ENCODE results near the gene PLEKHA7. TPM values are rescaled to one million over a fixed set of nuclear protein-coding genes. Genes with fewer than 3 reads are reported as not detected.

The PLEKHA7 gene
- total RNA-seq, 2 donors from 2014 or later, result 10.8 to 17.6 TPM

GRCh38 chr11:16999116-16999515 lies 15.1 kb downstream of the PLEKHA7 start:
- no peaks in the 10 kb centered on the region for H3K9me3 ChIP-seq
- no peaks in the 10 kb centered on the region for H3K4me1 ChIP-seq (ENCODE audit: control insufficient read depth in 1 of 2, low read depth in 2 of 2)
- no peaks in the 10 kb centered on the region for H3K36me3 ChIP-seq
- DNase-seq (ENCODE audit: low spot score) (no peak), ATAC-seq (ENCODE audit: insufficient number of reproducible peaks, low FRiP score, low read depth) (no peak)
- H3K4me3 ChIP-seq, result no peak overlapping the region
- H3K27ac ChIP-seq, result no peak overlapping the region
- no peak for TF ChIP-seq CTCF (IDR thresholded peaks at IDR 0.05)
- H3K27me3 ChIP-seq (replicated peaks; ENCODE audit: insufficient read depth), result no peaks in the 10 kb centered on the region

- ATAC-seq (ENCODE audit: insufficient number of reproducible peaks, low FRiP score, low read depth) (no peak), DNase-seq (ENCODE audit: low spot score) (no peak)
- H3K36me3 ChIP-seq, result no peaks in the 10 kb centered on the region
- no peak overlapping the region for H3K4me3 ChIP-seq
- H3K4me1 ChIP-seq (ENCODE audit: control insufficient read depth in 1 of 2, low read depth in 2 of 2), result no peaks in the 10 kb centered on the region
- no peak overlapping the region for H3K27ac ChIP-seq
- no peaks in the 10 kb centered on the region for H3K9me3 ChIP-seq
- no peaks in the 10 kb centered on the region for H3K27me3 ChIP-seq (replicated peaks; ENCODE audit: insufficient read depth)
- no peak for TF ChIP-seq CTCF (IDR thresholded peaks at IDR 0.05)
These were observed 16.6 kb downstream of the PLEKHA7 start for GRCh38 chr11:16997624-16998023.

- ATAC-seq (ENCODE audit: insufficient number of reproducible peaks, low FRiP score, low read depth) (no peak), DNase-seq (ENCODE audit: low spot score) (no peak)
- Histone ChIP-seq H3K36me3 (no peaks in the 10 kb centered on the region), H3K4me3 (no peak overlapping the region), H3K27me3 (replicated peaks; ENCODE audit: insufficient read depth) (no peaks in the 10 kb centered on the region), H3K4me1 (ENCODE audit: control insufficient read depth in 1 of 2, low read depth in 2 of 2) (no peaks in the 10 kb centered on the region), H3K27ac (no peak overlapping the region), H3K9me3 (no peaks in the 10 kb centered on the region)
- TF ChIP-seq CTCF (IDR thresholded peaks at IDR 0.05), result no peak
These were observed 20.7 kb downstream of the PLEKHA7 start for GRCh38 chr11:16993495-16993894.

- no peak for TF ChIP-seq CTCF (IDR thresholded peaks at IDR 0.05)
- ATAC-seq (ENCODE audit: insufficient number of reproducible peaks, low FRiP score, low read depth) (no peak), DNase-seq (ENCODE audit: low spot score) (no peak)
- H3K4me3 ChIP-seq, result no peak overlapping the region
- no peaks in the 10 kb centered on the region for H3K36me3 ChIP-seq
- no peaks in the 10 kb centered on the region for H3K27me3 ChIP-seq (replicated peaks; ENCODE audit: insufficient read depth)
- H3K27ac ChIP-seq, result no peak overlapping the region
- no peaks in the 10 kb centered on the region for H3K9me3 ChIP-seq
- H3K4me1 ChIP-seq (ENCODE audit: control insufficient read depth in 1 of 2, low read depth in 2 of 2), result no peaks in the 10 kb centered on the region
These were observed 21.4 kb downstream of the PLEKHA7 start for GRCh38 chr11:16992846-16993245.

- TF ChIP-seq CTCF (IDR thresholded peaks at IDR 0.05), result no peak
- no peak for DNase-seq (ENCODE audit: low spot score)
- Histone ChIP-seq H3K27ac (no peak overlapping the region), H3K4me3 (no peak overlapping the region), H3K36me3 (no peaks in the 10 kb centered on the region), H3K4me1 (ENCODE audit: control insufficient read depth in 1 of 2, low read depth in 2 of 2) (no peaks in the 10 kb centered on the region), H3K27me3 (replicated peaks; ENCODE audit: insufficient read depth) (no peaks in the 10 kb centered on the region), H3K9me3 (no peaks in the 10 kb centered on the region)
- ATAC-seq (ENCODE audit: insufficient number of reproducible peaks, low FRiP score, low read depth), result no peak
These were observed 24.7 kb downstream of the PLEKHA7 start for GRCh38 chr11:16989554-16989953.
